ENCODE measurements around the gene ANAPC16.
"Not testable (repeated sequence)": the region's sequence is repeated elsewhere in the genome, so short reads cannot be mapped to it uniquely, and the experiment has no call there.

ANAPC16 gene

GRCh38 chr10:72245949-72246525 lies 30.2 kb downstream of the ANAPC16 start:
- no peak for DNase-seq

- DNase-seq, result peak; percentile 80
Observed at GRCh38 chr10:72248468-72249151, 32.8 kb downstream of the ANAPC16 start.

- not testable (repeated sequence) for DNase-seq
Observed at GRCh38 chr10:72249176-72249862, 33.5 kb downstream of the ANAPC16 start.

- DNase-seq, result no peak
Observed at GRCh38 chr10:72250666-72251065, 34.9 kb downstream of the ANAPC16 start.

GRCh38 chr10:72251635-72252034 lies 35.8 kb downstream of the ANAPC16 start:
- DNase-seq, result no peak

GRCh38 chr10:72252972-72253371 lies 37.2 kb downstream of the ANAPC16 start:
- DNase-seq, result no peak

GRCh38 chr10:72253578-72253977 lies 37.8 kb downstream of the ANAPC16 start:
- no peak for DNase-seq

- peak; percentile 74 for DNase-seq
Observed at GRCh38 chr10:72254813-72255568, 39.2 kb downstream of the ANAPC16 start.

GRCh38 chr10:72255977-72256729 lies 40.3 kb downstream of the ANAPC16 start:
- no peak for DNase-seq

GRCh38 chr10:72257051-72257892 lies 41.5 kb downstream of the ANAPC16 start:
- DNase-seq, result peak; percentile 71

GRCh38 chr10:72258617-72259016 lies 42.8 kb downstream of the ANAPC16 start:
- no peak for DNase-seq

- DNase-seq, result no peak
Observed at GRCh38 chr10:72259491-72260238, 43.9 kb downstream of the ANAPC16 start.

- peak; percentile 74 for DNase-seq
Observed at GRCh38 chr10:72260239-72260975, 44.6 kb downstream of the ANAPC16 start.

- peak; percentile 56 for DNase-seq
Observed at GRCh38 chr10:72260976-72261783, 45.4 kb downstream of the ANAPC16 start.

GRCh38 chr10:72261784-72262404 lies 46.1 kb downstream of the ANAPC16 start:
- DNase-seq, result no peak

- DNase-seq, result no peak
Observed at GRCh38 chr10:72263613-72264241, 47.9 kb downstream of the ANAPC16 start.

GRCh38 chr10:72264536-72264935 lies 48.7 kb downstream of the ANAPC16 start:
- DNase-seq, result no peak

- DNase-seq, result no peak
Observed at GRCh38 chr10:72265508-72265907, 49.7 kb downstream of the ANAPC16 start.
